SIG-M5 (cell line): ENCODE data around the gene MTUS2.

ENCODE experiments used
- DNase-seq: peaks from one replicate; lab custom pipeline; 2025; lab: John Stamatoyannopoulos, UW

MTUS2 gene

GRCh38 chr13:29108068-29108786 lies 288.1 kb downstream of the MTUS2 start:
- no peak for DNase-seq

DNA sequence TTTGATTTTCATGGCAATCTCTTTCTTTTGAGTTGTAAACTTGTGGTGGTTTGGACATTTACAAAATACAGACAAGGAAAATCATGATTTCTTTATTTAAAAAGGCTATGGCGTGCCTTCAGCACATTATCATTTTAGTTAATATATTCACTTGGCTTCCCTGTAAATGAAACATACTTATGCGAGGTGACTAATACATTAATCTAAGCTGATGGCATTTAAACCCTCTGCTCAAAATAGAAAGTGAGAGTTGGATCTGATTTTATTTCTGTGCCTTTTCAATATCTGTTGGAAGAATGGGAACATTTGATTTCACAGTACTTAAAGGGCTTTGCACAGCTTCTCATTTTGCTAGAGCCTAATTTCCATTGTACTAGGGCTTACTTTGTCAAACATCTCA lies 289.8 kb downstream of the MTUS2 start:
- DNase-seq, result no peak

- DNase-seq, result no peak
Observed at GRCh38 chr13:29111446-29111845, 291.3 kb downstream of the MTUS2 start.

- DNase-seq, result no peak
Observed at GRCh38 chr13:29115842-29116241, 295.7 kb downstream of the MTUS2 start.

DNA sequence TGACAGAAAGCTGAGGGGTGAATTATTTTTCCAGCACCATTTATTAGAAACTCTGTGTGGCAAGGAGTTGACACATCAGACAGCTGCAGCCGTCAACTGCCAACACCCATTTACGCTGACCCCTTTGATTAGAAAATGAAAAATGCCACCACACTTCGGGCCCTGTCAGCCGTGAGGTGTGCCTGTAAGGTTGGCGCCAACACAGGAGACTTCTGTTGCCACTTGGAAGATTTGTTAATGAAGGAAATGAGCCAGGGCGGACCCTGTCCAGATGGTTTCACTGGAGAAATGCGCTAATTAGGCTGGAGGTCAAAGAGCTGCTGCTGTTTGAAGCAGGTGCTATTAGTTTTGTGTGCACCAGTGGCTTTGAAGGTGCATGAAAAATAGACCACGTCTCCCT lies 297.5 kb downstream of the MTUS2 start:
- DNase-seq, result no peak

GRCh38 chr13:29118471-29118870 lies 298.3 kb downstream of the MTUS2 start:
- DNase-seq, result no peak

GRCh38 chr13:29125191-29125933 lies 305.2 kb downstream of the MTUS2 start:
- DNase-seq, result no peak

DNA sequence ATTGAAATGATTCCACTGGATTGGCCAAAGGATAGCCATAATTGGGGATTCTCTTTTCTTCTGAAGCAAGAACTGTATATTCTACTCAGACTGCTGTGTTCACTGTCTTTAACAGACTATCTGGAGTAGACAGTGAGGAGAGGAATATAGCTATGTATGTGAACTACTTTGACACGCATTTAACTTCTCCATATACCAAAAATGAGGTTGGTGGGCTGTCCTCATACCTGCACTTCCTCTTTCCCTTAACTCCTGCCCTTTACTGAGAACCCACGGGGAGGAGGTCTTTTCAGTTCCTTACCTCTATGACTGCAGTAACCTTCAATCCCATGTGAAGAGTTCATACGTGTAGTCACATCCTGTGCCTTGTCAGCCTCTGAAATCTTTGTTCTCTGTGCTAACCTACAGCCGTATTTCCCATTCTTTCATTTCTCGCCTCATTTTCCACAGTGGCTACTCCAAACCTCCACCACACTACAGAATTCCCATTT lies 305.8 kb downstream of the MTUS2 start:
- no peak for DNase-seq

DNA sequence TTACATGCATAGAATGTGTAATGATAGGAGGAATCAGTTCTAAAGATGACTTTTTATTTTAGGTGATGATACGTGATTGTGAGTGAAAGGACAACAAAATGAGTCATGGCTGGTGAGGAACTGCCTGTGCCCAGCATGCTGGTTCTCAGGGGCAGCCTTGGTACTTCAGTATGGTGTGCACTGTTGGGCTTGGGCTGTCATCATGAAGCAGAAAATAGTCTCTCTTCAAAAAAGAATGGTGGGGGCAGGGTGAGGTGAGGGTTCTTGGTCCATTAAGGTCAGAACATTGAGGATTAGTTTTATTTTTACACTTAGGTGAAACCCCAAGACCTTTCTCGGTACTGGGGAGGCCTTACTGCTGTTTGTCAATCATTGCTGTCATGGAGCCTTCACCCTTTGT lies 309.5 kb downstream of the MTUS2 start:
- DNase-seq, result no peak

GRCh38 chr13:29131159-29131558 lies 311.0 kb downstream of the MTUS2 start:
- no peak for DNase-seq

GRCh38 chr13:29131881-29132668 lies 311.9 kb downstream of the MTUS2 start:
- DNase-seq, result no peak

DNA sequence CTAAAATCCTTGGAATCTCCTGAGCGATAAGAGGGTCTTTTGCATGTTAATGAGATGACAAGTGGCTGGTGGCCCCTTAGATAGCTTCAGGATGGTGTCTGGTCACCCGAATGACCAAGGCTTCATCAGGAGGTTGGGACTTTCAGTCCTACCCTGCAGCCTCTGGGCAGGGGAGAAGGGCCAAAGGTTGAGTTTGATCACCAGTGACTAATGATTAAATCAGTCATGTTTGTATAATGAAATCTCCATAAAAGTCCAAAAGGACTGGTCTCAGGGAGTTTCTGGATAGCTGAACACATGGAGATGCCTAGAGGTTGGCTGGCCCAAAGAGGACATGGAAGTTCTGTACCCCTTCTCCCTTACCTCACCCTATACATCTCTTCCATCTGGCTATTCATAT lies 316.2 kb downstream of the MTUS2 start:
- DNase-seq, result no peak

DNA sequence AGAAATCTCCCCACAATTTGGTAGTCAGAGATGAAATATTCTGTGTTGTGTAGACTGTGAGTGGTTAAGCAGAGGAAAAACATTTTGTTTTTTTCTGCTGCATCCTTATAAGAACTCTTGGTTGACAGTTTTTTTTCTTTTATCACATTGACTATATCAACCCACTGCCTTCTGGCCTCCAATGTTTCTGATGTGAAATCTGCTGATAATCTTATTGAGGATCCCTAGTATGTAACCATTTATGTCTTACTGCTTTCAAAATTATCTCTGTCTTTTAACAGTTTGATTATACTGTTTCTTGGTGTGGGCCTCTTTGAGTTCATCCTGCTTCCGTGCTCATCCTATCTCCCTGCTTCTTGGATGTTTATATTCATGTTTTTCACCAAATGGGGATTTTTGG lies 316.9 kb downstream of the MTUS2 start:
- DNase-seq, result no peak

DNA sequence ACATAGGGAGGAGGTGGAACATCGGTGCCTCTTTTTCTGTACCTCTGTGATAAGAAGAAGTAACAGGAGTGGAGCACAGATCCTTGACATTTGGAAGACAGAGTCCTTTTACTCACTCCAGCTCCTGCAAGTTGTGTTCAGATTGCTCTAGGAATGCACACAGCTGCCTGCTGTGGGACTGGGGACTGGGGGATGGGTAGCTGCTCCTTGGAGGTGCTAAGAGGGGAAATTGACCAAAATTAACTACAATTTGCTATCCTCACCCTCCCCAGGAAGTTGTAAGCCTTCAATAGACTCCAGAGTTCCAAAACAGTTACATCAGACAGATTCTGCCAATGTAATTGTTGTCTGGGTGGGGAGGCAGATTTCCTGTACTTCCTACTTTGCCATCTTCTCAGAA lies 317.9 kb downstream of the MTUS2 start:
- DNase-seq, result no peak

DNA sequence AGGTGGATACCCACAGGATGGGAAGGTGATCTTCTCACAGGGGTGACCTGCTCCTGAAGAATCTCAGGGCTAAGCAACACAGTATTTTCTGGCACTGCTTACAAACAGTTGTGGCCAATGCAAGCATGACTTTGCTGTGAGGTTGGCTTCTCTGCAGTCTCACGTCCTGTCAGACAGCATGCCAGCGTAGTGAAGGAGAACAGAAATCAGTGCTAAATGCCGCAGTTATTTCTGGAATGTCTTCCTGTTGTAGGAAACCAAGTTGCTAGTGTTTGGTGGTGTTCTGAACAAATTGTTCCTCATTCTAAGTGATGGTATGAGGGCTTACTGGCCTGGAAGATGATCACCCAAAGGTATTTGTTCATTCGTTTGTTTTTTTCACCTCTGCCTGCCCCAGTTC lies 320.1 kb downstream of the MTUS2 start:
- DNase-seq, result no peak

GRCh38 chr13:29143847-29144246 lies 323.7 kb downstream of the MTUS2 start:
- DNase-seq, result no peak

DNA sequence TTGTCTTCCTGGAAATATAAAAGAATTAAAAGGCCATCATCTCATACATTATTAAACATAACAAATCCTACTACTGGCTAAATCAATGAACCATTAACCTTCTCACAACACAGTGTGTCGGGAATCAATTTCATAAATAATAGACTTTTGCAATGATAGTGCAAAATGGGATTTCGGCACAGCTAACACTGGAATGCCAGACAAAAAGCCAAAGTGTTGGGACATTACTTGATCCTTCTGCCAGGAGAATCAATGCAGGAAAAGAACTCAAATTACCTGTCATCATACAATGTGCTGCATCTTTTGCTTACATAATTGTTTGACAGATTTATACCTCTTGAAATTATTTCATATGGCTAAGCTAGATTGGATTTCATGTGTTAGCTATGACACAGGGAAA lies 334.3 kb downstream of the MTUS2 start:
- DNase-seq, result no peak

DNA sequence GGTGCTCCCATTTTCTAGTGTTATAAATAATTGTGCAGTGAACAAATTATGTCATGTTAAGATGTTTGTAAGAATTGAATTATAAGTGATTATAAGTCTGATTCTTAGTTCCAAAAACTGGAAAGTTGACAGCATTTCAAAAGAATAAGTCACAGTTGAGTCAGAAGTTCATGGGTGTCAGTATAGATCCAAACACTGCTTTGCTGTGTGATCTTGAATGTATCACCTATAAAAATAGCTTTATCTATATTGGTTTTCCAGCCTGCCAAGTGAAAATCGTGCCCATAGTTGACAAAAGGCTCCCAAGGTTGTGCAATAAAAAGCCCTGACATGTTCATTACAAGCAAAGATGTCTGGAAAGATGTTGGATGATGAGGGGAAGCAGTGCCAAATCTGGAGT lies 336.0 kb downstream of the MTUS2 start:
- DNase-seq, result no peak

- DNase-seq, result no peak
Observed at GRCh38 chr13:29159871-29160270, 339.7 kb downstream of the MTUS2 start.

GRCh38 chr13:29160862-29161261 lies 340.7 kb downstream of the MTUS2 start:
- DNase-seq, result no peak

DNA sequence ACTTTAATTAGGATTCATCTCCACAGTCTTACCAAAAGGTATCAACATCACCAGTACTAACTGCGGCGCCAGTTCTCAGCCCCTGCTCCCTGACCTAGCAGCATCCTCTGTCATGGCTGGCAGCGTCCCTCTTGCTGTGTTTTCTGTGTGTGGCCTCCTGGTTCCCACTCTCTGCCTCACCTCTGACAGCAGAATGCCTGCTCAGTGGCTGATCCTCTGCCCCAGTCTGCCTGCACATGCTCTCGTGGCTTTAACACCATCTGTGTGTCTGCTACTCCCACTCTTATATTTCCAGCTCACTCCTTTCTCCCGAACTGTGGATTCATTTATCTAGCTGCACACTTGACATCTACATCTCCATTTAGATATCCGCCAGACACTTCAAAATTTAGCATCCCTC lies 341.5 kb downstream of the MTUS2 start:
- no peak for DNase-seq

DNA sequence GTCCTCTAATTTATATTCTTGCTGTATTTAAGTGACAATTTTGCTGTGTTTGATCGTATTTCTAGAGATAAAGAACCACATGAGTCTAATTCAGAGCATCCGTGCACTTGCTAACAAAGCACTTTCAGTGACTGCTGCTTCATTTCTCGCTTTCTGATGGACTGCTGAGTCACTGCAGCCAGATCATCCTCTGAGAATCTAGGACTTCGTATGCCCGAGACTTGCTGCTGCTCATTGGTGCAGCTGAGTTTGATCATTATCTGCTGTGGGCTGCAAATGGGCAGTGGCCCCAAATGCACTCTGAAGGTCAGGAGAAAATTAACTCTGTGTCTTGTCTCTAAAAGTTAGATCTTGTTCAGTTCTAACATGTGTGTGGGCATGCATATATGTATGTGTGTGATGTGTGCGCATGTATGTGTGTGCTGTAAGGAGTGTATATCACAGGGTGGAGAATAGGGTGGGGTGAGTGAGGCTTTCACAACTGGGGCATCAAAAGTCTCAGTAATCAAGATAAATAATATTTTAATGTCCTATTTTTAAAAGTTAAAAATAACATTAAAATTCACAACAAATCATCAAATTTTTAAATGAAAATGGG lies 342.6 kb downstream of the MTUS2 start:
- DNase-seq, result no peak
